ENCODE data around the gene TNRC6C.
"Not testable (repeated sequence)": the region's sequence is repeated elsewhere in the genome, so short reads cannot be mapped to it uniquely, and the experiment has no call there.

TNRC6C gene

GRCh38 chr17:77930780-77931768, 27.4 kb upstream of the TNRC6C start:
- DNase-seq, result no peak

DNA sequence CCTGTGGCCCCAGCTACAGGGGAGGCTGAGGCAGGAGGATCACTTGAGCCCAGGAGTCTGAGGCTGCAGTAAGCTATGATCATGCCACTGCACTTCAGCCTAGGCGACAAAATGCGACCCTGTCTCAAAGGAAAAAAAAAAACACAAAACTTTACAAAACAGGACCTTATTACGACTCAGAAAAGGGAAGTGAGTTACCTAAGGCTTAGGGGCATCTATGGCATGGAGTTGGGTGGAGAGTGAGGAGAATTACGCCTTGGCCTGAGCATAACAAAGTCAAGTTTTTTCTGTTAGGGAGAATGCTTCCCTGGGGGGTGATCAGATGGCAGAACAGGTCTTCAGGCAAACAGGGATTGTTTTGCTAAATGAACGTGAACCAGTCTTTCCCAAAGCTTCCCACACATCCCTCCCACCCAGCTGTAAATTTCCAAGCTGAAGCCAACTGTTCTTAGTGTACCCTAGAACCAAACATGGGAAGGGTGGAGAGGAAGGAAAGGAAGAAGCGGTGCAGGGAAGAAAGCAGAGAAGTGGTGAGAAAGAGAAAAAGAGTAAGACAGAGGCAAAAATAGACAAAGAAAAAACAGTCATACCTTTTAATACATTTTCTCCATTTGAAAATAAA, 24.6 kb upstream of the TNRC6C start:
- no peak for DNase-seq

- no peak for DNase-seq
Measured at GRCh38 chr17:77935121-77935571, 23.4 kb upstream of the TNRC6C start.

DNA sequence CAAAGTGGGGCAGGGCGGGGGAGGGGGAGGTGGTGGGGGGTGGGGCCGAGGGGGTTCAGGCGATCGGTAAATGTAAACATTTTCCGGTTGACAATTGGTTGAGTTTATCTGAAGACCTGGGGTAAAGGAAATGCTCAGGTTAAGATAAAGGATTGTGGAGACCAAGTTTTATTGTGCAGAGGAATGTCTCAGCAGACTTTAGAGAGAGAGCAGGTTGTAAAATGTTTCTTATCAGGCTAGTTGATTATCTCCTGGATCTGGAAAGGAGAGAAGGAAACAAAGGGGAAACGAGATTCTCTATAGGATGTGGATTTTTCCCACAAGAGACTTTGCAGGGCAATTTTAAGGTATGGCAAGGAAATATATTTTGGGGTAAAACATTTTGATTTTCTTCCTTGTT, 22.8 kb upstream of the TNRC6C start:
- not testable (repeated sequence) for DNase-seq

DNA sequence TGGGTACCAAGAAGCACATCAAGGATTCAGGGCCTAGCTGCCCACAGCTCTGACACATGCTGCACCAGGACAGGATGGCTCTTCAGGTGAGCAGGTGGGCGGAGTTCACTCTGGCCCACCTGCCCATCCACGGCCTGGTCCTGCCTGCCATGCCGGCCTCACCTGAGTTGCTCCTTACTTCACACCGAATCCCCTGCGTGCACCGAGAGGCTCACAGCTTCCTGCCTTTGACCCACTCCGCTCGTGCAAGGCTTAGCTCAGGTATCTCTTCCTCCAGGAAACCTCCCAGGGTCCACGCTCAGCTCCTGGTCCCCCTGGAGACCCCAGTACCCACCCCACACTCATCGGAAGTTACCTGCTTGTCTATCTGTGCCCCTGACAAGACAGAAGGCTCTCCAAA, 21.6 kb upstream of the TNRC6C start:
- DNase-seq, result no peak

- no peak for DNase-seq
Measured at GRCh38 chr17:77941004-77941403, 17.5 kb upstream of the TNRC6C start.

GRCh38 chr17:77942112-77942988, 16.2 kb upstream of the TNRC6C start:
- DNase-seq, result no peak

DNA sequence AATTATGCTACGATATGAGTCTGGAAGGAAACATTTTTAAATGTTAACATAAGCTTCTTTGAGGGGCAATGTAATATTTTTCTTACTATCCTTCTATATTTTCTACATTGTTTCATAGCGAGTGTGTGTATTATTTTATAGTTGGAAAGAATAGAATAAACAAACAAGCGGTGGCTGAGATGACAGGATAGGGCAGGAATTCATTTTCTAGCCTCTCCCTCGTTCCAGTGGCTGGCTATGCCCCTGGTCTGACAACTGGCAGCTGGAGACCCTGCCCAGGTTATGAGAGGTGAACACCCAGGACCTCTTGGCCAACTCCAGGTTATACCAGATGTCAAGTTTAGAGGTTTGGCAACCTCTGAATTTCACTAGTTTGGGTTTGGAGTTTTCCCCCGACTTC, 14.5 kb upstream of the TNRC6C start:
- DNase-seq, result no peak

DNA sequence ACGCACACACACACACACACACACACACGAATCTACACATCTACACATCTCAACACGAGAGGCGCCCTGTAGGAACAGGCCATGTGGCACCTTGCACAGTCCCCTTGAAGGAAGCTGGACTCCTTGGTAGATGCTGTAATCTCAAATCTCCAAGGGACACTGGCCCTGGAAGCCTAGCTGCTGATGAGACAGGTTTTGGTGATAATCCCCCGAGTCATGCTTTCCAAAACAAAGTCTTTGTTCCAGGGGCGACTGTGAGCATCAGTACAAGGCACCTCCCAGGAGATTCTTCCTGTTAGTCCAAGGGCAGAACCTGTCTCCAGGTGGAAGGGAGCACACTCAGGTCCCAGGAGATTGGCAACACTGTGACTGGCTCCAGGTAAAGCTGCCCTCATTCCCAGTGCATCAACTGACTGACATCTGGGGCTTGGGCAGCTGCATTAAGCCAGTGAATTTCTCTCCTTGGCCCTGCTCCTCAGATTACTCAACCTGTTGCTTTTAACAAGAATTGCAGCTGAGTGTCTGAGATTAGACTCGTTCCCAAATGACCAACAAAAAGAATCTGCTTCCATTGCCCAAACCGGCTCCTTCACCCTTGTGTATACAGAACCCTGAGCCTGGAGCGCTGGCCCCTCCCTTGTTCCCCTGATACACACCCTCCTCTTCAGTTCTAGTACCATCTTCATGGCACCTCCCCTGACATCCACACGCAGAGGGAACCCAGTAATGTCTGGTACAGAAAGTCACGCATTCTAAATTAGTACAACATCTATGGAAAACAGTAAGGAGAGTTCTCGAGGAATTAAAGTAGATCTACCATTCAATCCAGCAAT, 13.9 kb upstream of the TNRC6C start:
- DNase-seq, result no peak

DNA sequence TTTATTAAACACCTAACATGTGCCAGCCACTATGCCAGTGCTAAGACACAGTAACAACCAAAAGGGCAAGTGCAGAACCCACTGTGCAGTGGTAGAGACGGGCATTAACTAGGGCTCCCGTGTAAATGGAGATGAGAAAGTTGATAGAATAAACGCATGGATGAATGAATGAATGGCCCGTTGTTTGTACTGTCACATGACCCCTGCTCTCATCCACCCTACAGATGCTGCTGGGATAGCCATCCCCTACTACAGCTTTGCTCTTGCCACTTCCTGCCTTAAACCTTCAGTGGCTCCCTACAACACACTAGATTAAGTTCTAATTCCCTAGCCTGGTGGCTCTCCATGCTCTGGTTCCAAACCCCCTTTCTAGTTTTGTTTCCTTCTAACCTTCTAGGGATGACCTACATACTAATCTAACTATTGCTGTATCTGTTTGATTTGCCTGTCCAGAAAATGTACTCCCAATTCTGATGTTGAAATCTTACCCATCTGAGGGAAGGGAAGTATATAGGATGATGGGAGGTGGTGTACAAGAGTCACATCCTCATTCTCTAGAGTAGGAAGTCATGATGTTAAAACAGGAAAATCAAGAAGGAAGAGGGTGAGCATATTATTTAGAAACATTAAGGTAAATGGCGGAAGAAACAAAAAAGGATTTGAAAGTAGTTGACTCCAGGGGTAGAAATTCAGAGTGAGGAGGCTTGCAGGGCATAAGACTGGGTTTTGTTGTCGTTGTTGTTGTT, 11.4 kb upstream of the TNRC6C start:
- DNase-seq, result no peak

- DNase-seq, result no peak
Measured at GRCh38 chr17:77948690-77949114, 9.8 kb upstream of the TNRC6C start.

GRCh38 chr17:77951123-77951522, 7.4 kb upstream of the TNRC6C start:
- DNase-seq, result no peak

- no peak for DNase-seq
Measured at GRCh38 chr17:77952368-77952767, 6.1 kb upstream of the TNRC6C start.

GRCh38 chr17:77957235-77957856, 1.2 kb upstream of the TNRC6C start:
- DNase-seq, result no peak

GRCh38 chr17:77958716-77959125, 218 bp downstream of the TNRC6C start:
- no peak for DNase-seq

DNA sequence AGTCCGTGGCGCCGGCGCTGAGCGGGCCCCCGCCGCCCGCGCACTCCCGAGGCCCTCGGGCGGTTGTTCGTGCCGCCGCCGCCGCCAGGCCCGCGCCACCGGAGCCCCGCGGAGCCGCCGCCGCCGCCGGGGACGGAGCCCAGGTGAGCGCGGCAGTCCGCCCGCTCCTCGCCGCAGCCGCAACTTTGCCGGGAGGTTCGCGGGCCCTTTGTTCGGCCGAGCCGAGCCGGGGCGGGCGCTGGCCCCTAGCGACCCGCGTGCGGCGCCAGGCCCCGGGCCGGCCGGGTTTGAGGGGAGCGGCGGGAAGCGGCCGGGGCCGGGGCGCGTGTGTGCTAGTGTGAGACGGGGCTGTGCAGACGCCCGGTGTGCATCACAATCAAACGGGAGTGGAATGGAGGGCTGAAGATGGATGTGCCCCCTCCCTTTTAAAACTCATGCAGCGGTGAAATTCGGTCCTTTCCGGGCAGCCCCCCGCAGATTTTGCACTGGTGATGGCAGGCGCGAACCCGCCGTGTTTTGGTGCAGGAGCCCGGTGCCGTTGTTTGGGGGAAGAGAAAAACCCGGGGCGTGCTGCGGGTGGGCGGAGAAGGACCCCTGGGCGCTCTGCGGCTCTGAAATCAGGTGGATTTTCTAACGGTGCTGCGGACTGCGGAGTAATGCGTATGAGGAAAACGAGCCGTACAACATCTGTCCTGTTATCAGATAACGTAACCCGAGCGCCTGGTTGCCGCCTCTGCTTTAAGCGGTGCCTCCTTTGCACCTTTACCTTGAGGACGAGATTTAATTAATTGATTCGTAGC, 823 bp downstream of the TNRC6C start:
- no peak for DNase-seq

GRCh38 chr17:77959926-77960521, 1.5 kb downstream of the TNRC6C start:
- no peak for DNase-seq

DNA sequence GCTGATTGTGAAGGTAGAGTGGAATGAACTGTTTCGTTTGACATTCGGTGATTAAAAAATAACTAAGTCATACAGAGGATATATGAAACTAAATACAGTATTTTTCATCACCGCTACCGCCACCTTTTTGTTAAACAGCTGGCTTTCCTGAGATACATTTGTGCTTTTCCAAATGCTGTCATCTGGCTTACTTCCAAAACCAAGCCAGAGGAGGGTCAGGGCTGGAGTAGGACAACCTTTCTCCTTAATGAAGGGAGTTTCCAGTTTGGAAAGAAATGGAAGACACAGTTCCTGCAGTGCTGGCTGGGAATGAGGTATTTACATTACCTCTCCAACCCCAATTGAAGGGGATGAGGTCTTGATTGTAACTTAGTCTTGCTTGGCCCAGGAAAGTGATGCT, 3.2 kb downstream of the TNRC6C start:
- no peak for DNase-seq

DNA sequence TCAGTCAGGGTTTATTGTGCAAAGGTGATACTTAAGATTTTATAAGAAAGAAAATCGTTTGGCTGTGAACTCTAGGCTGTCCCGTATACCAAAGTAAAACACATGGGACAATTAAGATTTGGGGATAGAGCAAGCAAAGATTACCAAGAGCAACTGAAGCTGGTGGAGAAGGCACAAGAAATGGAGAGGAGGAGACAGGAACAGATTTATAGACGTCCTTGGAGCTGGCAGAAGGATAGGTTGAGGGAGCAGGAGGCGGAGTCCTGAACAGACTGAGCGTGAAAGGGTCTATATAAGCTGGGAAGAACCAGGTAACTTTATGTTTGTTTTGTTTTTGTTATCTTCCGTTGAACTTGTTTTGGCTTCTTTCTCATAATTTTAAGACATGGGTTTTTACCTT, 3.8 kb downstream of the TNRC6C start:
- DNase-seq, result no peak

DNA sequence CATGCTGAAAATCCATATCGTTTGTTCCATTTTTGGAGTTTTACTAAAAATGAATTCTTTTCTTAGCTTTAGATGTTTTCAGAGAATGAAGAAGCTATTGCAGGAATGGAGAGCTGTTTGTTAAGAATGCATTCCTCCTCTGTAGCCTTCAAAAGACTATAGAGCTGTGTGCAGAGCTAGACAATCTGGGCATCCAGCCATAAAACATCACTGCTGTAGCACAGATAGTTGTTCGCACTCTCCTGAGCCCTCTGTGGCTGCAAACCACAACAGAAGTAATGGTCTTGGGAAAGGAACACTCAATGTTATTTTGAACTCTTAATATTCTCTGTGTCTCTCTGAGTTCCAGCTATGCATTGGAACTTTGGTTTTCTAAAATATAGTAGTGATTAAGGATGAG, 4.9 kb downstream of the TNRC6C start:
- no peak for DNase-seq
